HepG2 (cell line): Measurements from ENCODE around the gene CFAP46. TPM values are rescaled to one million over a fixed set of nuclear protein-coding genes. Genes with fewer than 3 reads are reported as not detected.

Experiments used
- ATAC-seq: fragments of 200-7000 bp; cut with Tn5 transposase; 3 replicates; pipeline ENCODE4 v1.9.1; 2020; ENCODE audit warnings: mild to moderate bottlenecking, moderate library complexity
- BruUV-seq: library from RNA; stranded (reverse); fragments of 400-500 nt; replicated peaks from 2 replicates; lab custom pipeline; 2021; lab: Mats Ljungman, UMichigan
- CTCF ChIA-PET: fragments of 300-600 bp; formaldehyde crosslinking; extraction: SDS; loops from one replicate; lab custom pipeline; 2021; ENCODE audit warnings: low total read pairs, inconsistent platforms, low intra/inter-chr PET ratio; lab: Yijun Ruan, JAX
- POLR2A ChIA-PET: fragments of 350-600 bp; sonication (Branson Sonifier 250); formaldehyde crosslinking; loops from one replicate; lab custom pipeline; 2020; ENCODE audit warnings: antibody characterized with exemption, inconsistent platforms; lab: Yijun Ruan, JAX
- DNase-seq: peaks from one replicate; pipeline ENCODE4 v3.0.0-alpha.2; 2015; ENCODE audit warnings: low spot score
- FAIRE-seq: peaks from 3 replicates; lab custom pipeline; 2011; peaks lifted over from hg19 to GRCh38; lab: Jason Lieb, UNC
- H2AFZ ChIP-seq: one replicate; pipeline ENCODE4 v1.6.1; 2011; ENCODE audit warnings: low read length, inconsistent platforms
- H3K27ac ChIP-seq: fragments of 300-600 bp; 3 replicates; pipeline ENCODE4 v1.8.0; 2011; ENCODE audit warnings: mixed run types, mild to moderate bottlenecking, mixed read lengths, low read length, inconsistent platforms; ENCODE audit not compliant: insufficient read depth; ENCODE audit errors: extremely low read length
- H3K27me3 ChIP-seq, 2 experiments: fragments of 200-600 bp in 1 of 2; 2 replicates in 1 of 2; 3 replicates in 1 of 2; pipeline versions ENCODE4 v1.6.0 to v1.8.0; 2011; ENCODE audit warnings: low read length in 2 of 2, mild to moderate bottlenecking in 2 of 2, moderate library complexity in 2 of 2, inconsistent platforms in 1 of 2; ENCODE audit not compliant: insufficient read depth in 2 of 2, control insufficient read depth in 1 of 2
- H3K36me3 ChIP-seq, 2 experiments: fragments of 200-600 bp in 1 of 2; replicated peaks in 1 of 2; 2 replicates in 1 of 2; 3 replicates in 1 of 2; pipeline versions ENCODE4 v1.5.1 to v1.8.0; 2011; ENCODE audit warnings: low read length in 2 of 2, inconsistent platforms in 1 of 2; ENCODE audit not compliant: insufficient read depth in 2 of 2, control insufficient read depth in 1 of 2
- H3K4me1 ChIP-seq: 2 replicates; pipeline ENCODE4 v1.5.1; 2012; ENCODE audit warnings: low read length, inconsistent platforms; ENCODE audit not compliant: insufficient read depth
- H3K4me2 ChIP-seq: 2 replicates; pipeline ENCODE4 v1.6.0; 2011; ENCODE audit warnings: low read depth, low read length, inconsistent platforms
- H3K4me3 ChIP-seq, 3 experiments: fragments of 200-600 bp in 1 of 3; sonication (generic), shearing (Covaris generic) in 1 of 3; replicated peaks in 1 of 3; 2 replicates each; pipeline ENCODE4 v1.5.1; 2011 to 2016; ENCODE audit warnings: low read length in 3 of 3, inconsistent platforms in 2 of 3, low read depth in 2 of 3, mild to moderate bottlenecking in 2 of 3, control low read depth in 1 of 3, mixed read lengths in 1 of 3; ENCODE audit not compliant: insufficient read depth in 1 of 3
- H3K79me2 ChIP-seq: one replicate; pipeline ENCODE4 v1.6.1; 2011; ENCODE audit warnings: low read length, inconsistent platforms; ENCODE audit not compliant: insufficient read depth
- H3K9ac ChIP-seq: 2 replicates; pipeline ENCODE4 v1.6.0; 2011; ENCODE audit warnings: mild to moderate bottlenecking, low read depth, low read length, inconsistent platforms; ENCODE audit not compliant: insufficient read depth
- H3K9me3 ChIP-seq: 2 replicates; pipeline ENCODE4 v1.5.1; 2012; ENCODE audit warnings: mild to moderate bottlenecking, low read length
- H4K20me1 ChIP-seq: 2 replicates; pipeline ENCODE4 v1.6.0; 2011; ENCODE audit warnings: inconsistent platforms, mild to moderate bottlenecking, low read length, moderate library complexity; ENCODE audit not compliant: insufficient read depth
- FOXP1 ChIP-seq, 2 experiments: fragments of 450-650 bp in 1 of 2; IDR thresholded peaks; 2 replicates each; pipeline ENCODE4 v1.6.1; 2017 to 2018; ENCODE audit warnings: antibody characterized with exemption in 1 of 2
- ISX ChIP-seq: sonication (generic); formaldehyde crosslinking; conservative IDR thresholded peaks from 2 replicates; pipeline ENCODE4 v1.5.0; 2020; ENCODE audit warnings: missing genetic modification reagents
- NR1H2 ChIP-seq: sonication (generic); formaldehyde crosslinking; IDR thresholded peaks from 2 replicates; pipeline ENCODE4 v1.8.1; 2022; ENCODE audit warnings: low read depth, missing genetic modification reagents, borderline replicate concordance
- PITX1 ChIP-seq: sonication (generic); formaldehyde crosslinking; IDR thresholded peaks from 2 replicates; pipeline ENCODE4 v1.5.1; 2020; ENCODE audit warnings: mild to moderate bottlenecking, missing genetic modification reagents
- ZFP62 ChIP-seq: sonication (generic); formaldehyde crosslinking; IDR thresholded peaks from 2 replicates; pipeline ENCODE4 v1.4.0; 2020; ENCODE audit warnings: missing genetic modification reagents
- ZNF136 ChIP-seq: sonication (generic); formaldehyde crosslinking; IDR thresholded peaks from 2 replicates; pipeline ENCODE4 v1.8.1; 2022; ENCODE audit warnings: low read depth, mild to moderate bottlenecking, moderate library complexity, missing genetic modification reagents
- ZNF317 ChIP-seq: sonication (generic); formaldehyde crosslinking; IDR thresholded peaks from 2 replicates; pipeline ENCODE4 v1.5.0; 2020; ENCODE audit warnings: mild to moderate bottlenecking, missing genetic modification reagents
- ZNF337 ChIP-seq: sonication (generic); formaldehyde crosslinking; IDR thresholded peaks from 2 replicates; pipeline ENCODE4 v1.5.1; 2020; ENCODE audit warnings: missing genetic modification reagents, low read depth, mild to moderate bottlenecking, borderline replicate concordance
- ZNF33A ChIP-seq: sonication (generic); formaldehyde crosslinking; IDR thresholded peaks from 2 replicates; pipeline ENCODE4 v1.5.1; 2020; ENCODE audit warnings: missing genetic modification reagents, mild to moderate bottlenecking, moderate library complexity, borderline replicate concordance
- ZNF678 ChIP-seq: sonication (generic); formaldehyde crosslinking; IDR thresholded peaks from 2 replicates; pipeline ENCODE4 v1.4.0; 2020; ENCODE audit warnings: mild to moderate bottlenecking, missing genetic modification reagents
- ZSCAN25 ChIP-seq: sonication (generic); formaldehyde crosslinking; IDR thresholded peaks from 2 replicates; pipeline ENCODE4 v1.8.0; 2022; ENCODE audit warnings: mild to moderate bottlenecking, missing genetic modification reagents
- WGBS: methylation state at CpG from one replicate; pipeline ENCODE4 v1.1.6; 2017; ENCODE audit warnings: low lambda C conversion rate; 5-methylcytosine and 5-hydroxymethylcytosine counted together
- in situ Hi-C: cut with HindIII; loops from 2 replicates; pipeline ENCODE4 v1.10.0; 2017; ENCODE audit warnings: low pct_unique_long_range_greater_than_20kb; ENCODE audit not compliant: extremely low pct_ligation_motif_present
- intact Hi-C: fragments of 100-400 bp; cut with micrococcal nuclease; formaldehyde crosslinking; loops from one replicate; pipeline ENCODE4 v1.10.0; 2022; ENCODE audit not compliant: unreplicated experiment
- polyA plus RNA-seq, 8 experiments: library from polyadenylated mRNA; depleted of rRNA in 3 of 8; stranded (reverse) in 7 of 8; unstranded in 1 of 8; fragments of >200 nt; fragmentation: Illumina TruSeq in 4 of 8; extraction: Trizol in 4 of 8; gene quantifications; 2 replicates each; pipeline versions ENCODE4 v1.2.1 to v1.2.3, GENCODE V29; 2011 to 2016; ENCODE audit warnings: low read depth in 4 of 8, missing spikeins in 1 of 8, mixed read lengths in 1 of 8; ENCODE audit not compliant: insufficient read depth in 1 of 8
- total RNA-seq, 5 experiments: library from RNA; depleted of rRNA; stranded (reverse); fragments of >200 nt; fragmentation: Illumina TruSeq; extraction: Trizol; gene quantifications; 2 replicates each; pipeline ENCODE4 v1.2.3, GENCODE V29; 2016; ENCODE audit warnings: low read depth in 1 of 5
- TF ChIP-seq, protein P1 (sequence below): fragments of 450-650 bp; IDR thresholded peaks from 2 replicates; pipeline ENCODE4 v1.6.1; 2017

Gene CFAP46
- total and polyA plus RNA-seq, 2 of the 13 experiments (the other 11 are each of a cell fraction or from before 2014, with no cell fraction given) = 0.24 to 0.84 TPM

DNA sequence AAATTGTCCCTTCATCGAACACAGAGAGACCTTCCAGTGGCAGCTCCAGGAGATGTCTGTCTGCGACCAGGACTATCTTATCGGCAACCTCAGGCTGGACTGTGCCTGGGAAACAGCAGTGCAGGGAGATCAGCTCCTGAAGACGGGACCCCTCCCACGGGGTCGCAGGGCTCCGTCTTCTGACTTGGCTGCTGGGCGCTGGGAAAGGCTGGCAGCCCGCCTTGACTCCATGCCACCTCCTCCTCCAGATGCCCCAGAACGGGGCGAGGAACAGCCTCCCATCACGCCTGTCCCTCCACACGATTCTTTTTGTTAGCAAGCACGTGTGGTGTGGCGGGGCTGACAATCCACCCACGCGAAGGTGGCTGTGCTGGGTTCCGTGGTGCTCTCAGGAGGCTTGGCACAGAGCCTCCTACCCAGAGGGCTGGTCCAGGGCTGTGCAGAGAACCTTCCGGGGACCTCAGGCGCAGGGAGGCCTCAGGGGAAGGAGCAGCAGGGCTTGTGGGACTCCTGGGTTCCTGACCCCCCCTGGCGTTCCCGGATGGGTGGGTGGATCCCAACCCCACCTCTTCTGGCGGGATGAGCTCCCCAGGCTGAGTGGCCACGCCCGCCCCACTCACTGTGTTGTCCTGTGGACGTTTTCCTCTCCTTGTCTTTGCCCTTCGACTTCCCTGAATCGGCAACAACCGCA, 108.8 kb downstream of the CFAP46 start:
- FAIRE-seq (no peak), ATAC-seq (no peak), DNase-seq (no peak)
- POLR2A ChIA-PET = no interaction called here
- Histone ChIP-seq H3K4me3 (no peak overlapping the region), H3K9me3 (no peaks in the 10 kb centered on the region), H3K9ac (no peak overlapping the region), H3K36me3 (no peaks in the 10 kb centered on the region), H2AFZ (no peak overlapping the region), H3K4me1 (peaks cover 10% of the 10 kb centered on the region), H3K4me2 (no peak overlapping the region), H4K20me1 (no peaks in the 10 kb centered on the region), H3K79me2 (no peaks in the 10 kb centered on the region), H3K27me3 (peaks cover 6 to 47% of the 10 kb centered on the region in 2 experiments), H3K27ac (no peak overlapping the region)
- BruUV-seq = no TSS peak
- TF ChIP-seq PITX1 (CRISPR knock-in tag) (no peak), ZSCAN25 (CRISPR knock-in tag) (no peak), ZNF317 (CRISPR knock-in tag) (no peak), ZNF337 (CRISPR knock-in tag) (no peak), ISX (CRISPR knock-in tag) (no peak), FOXP1 (IDR thresholded peaks at IDR 0.05) (no peak), FOXP1 (CRISPR knock-in tag; IDR thresholded peaks at IDR 0.05) (no peak), ZNF33A (CRISPR knock-in tag) (no peak), ZNF678 (CRISPR knock-in tag) (no peak), NR1H2 (no peak), ZNF136 (CRISPR knock-in tag) (no peak), ZFP62 (no peak)
- TF ChIP-seq, protein P1, sequence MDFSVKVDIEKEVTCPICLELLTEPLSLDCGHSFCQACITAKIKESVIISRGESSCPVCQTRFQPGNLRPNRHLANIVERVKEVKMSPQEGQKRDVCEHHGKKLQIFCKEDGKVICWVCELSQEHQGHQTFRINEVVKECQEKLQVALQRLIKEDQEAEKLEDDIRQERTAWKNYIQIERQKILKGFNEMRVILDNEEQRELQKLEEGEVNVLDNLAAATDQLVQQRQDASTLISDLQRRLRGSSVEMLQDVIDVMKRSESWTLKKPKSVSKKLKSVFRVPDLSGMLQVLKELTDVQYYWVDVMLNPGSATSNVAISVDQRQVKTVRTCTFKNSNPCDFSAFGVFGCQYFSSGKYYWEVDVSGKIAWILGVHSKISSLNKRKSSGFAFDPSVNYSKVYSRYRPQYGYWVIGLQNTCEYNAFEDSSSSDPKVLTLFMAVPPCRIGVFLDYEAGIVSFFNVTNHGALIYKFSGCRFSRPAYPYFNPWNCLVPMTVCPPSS = no peak
- intact Hi-C loops = no loop called here
- 5% methylated on average over 15 of the region's 29 CpGs for WGBS
- in situ Hi-C loops = no loop called here
- CTCF ChIA-PET = no interaction called here
